ENCODE measurements around the gene EGLN1. TPM values are rescaled to one million over a fixed set of nuclear protein-coding genes. Genes with fewer than 3 reads are reported as not detected.
"Not testable (repeated sequence)": the region's sequence is repeated elsewhere in the genome, so short reads cannot be mapped to it uniquely, and the experiment has no call there.

The EGLN1 gene
- polyA plus RNA-seq (2012; ENCODE audit: insufficient read depth, insufficient read length, low read depth): 15.3 TPM

DNA sequence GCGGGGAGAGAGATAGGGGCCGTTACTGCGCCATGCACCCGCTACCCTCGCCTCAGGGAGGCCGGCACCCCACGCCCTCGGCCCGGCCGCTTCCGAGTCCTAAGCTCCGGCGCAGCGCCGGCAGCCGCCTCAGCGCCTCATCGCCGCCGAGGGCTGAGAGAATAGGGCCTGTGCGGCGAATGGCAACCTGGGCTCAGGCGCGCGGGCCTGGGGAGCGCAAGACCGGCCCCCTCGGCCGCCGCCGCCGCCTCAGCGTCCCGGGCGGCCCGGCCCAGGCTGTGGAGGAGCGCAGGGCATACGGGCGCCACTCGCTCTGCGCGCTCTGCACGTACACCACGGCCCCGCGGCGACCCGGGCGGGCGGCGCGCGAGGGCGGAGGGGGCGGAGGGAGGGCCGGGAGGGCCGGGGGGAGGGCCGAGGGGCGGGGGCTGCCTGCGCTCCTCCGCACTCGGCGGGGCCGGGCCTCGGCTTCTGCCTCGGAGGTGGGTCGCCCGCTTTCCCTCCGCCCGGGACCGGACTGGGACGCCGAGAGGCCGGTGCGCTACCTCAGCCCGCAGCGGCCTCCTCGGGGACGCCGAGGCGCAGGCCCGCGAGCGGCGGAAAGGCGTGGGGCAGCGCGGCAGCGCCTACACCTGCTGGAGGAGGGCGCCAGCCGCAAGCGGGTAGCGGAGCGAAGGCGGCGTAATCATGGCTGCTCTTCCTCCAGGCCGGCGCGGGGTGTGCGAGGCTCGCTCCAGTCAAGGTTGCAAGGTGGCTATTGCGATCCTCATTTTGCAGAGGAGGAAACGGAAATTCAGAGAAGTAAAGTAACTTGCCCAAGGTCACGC lies at the start of gene EGLN1:
EGLN1 (minus strand) TSS at position 317 of the 827 bp plus-strand sequence. CDS start 399 bp downstream, outside the sequence.
- H3K27me3 ChIP-seq: no peaks in the 10 kb centered on the region
- DNase-seq: peak; percentile 92
- no peaks in the 10 kb centered on the region for H3K36me3 ChIP-seq
- peak within 1 kb of the TSS; percentile 94 for H3K4me3 ChIP-seq (ENCODE audit: low read depth, low read length)
- TF ChIP-seq, protein P1, sequence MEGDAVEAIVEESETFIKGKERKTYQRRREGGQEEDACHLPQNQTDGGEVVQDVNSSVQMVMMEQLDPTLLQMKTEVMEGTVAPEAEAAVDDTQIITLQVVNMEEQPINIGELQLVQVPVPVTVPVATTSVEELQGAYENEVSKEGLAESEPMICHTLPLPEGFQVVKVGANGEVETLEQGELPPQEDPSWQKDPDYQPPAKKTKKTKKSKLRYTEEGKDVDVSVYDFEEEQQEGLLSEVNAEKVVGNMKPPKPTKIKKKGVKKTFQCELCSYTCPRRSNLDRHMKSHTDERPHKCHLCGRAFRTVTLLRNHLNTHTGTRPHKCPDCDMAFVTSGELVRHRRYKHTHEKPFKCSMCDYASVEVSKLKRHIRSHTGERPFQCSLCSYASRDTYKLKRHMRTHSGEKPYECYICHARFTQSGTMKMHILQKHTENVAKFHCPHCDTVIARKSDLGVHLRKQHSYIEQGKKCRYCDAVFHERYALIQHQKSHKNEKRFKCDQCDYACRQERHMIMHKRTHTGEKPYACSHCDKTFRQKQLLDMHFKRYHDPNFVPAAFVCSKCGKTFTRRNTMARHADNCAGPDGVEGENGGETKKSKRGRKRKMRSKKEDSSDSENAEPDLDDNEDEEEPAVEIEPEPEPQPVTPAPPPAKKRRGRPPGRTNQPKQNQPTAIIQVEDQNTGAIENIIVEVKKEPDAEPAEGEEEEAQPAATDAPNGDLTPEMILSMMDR (IDR thresholded peaks at IDR 0.05; ENCODE audit: low read depth, low read length): peak; percentile 44
- H3K4me1 ChIP-seq: peaks cover 2% of the 10 kb centered on the region; the same call in 1 of the 2 replicates
- H3K9me3 ChIP-seq: no peaks in the 10 kb centered on the region

DNA sequence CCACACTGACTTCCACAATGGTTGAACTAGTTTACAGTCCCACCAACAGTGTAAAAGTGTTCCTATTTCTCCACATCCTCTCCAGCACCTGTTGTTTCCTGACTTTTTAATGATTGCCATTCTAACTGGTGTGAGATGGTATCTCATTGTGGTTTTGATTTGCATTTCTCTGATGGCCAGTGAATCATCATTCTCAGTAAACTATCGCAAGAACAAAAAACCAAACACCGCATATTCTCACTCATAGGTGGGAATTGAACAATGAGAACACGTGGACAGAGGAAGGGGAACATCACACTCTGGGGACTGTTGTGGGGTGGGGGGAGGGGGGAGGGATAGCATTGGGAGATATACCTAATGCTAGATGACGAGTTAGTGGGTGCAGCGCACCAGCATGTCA lies 49.4 kb upstream of the EGLN1 start:
- not testable (repeated sequence) for H3K27me3 ChIP-seq; H3K4me3 ChIP-seq (ENCODE audit: low read depth, low read length); H3K36me3 ChIP-seq; DNase-seq; H3K9me3 ChIP-seq; H3K4me1 ChIP-seq

DNA sequence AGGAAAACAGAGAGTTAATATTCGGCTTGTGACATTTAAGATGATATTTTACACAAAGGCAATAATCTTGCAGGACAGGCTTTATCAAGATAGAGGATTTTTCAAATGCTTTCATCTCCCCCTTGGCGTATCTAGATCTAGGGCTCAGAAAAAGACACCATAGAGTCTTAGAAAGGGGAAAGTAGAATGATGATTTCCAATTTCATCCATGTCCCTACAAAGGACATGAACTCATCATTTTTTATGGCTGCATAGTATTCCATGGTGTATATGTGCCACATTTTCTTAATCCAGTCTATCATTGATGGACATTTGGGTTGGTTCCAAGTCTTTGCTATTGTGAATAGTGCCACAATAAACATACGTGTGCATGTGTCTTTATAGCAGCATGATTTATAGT lies 48.9 kb upstream of the EGLN1 start:
- H3K27me3 ChIP-seq; H3K4me1 ChIP-seq; H3K4me3 ChIP-seq (ENCODE audit: low read depth, low read length); H3K36me3 ChIP-seq; DNase-seq; H3K9me3 ChIP-seq: not testable (repeated sequence)

DNA sequence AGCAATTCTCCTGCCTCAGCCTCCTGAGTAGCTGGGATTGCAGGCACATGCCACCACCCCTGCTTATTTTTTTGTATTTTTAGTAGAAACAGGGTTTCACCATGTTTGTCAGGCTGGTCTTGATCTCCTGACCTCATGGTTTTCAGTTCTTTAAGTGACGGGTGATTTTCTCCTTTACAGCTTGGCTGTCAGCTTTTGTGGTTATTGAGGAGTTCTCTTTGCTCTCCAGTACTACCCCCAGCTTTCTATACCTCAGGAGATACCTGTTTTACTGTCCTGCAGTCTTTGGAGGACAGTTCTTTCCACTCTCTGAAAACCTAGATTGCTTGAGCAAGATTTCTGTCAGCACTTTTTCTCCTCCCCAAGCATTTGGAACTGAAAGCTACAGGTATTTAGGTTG lies 45.9 kb upstream of the EGLN1 start:
- no peaks in the 10 kb centered on the region; the same call in 1 of the 2 replicates for H3K27me3 ChIP-seq
- H3K4me1 ChIP-seq: no peaks in the 10 kb centered on the region
- TF ChIP-seq, protein P1 (IDR thresholded peaks at IDR 0.05; ENCODE audit: low read depth, low read length): no peak

DNA sequence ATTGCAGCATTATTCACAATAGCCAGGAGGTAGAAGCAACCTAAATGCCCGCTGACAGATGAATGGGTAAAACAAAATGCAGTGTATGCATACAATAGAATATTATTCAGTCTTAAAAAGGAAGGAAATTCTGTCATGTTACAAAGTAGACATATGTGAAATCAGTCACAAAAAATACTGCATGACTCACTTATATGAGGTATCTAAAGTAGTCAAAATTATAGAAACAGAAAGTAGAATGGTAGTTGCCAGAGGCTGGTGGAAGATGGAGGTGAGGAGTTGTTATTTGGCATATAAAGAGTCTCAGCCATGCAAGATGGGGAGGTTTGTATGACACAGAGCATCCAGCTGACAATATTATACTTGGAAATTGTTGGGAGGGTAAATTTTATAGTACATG lies 43.0 kb upstream of the EGLN1 start:
- Histone ChIP-seq H3K27me3 (peaks cover 3% of the 10 kb centered on the region; the same call in 1 of the 2 replicates), H3K36me3 (no peaks in the 10 kb centered on the region), H3K4me1 (no peaks in the 10 kb centered on the region), H3K9me3 (no peaks in the 10 kb centered on the region), H3K4me3 (ENCODE audit: low read depth, low read length) (no peak overlapping the region)
- DNase-seq: no peak
- TF ChIP-seq, protein P1 (IDR thresholded peaks at IDR 0.05; ENCODE audit: low read depth, low read length): no peak

More for the DNA sequence above, 45.9 kb upstream of the EGLN1 start:
- no peak for DNase-seq
- no peaks in the 10 kb centered on the region for H3K36me3 ChIP-seq
- H3K9me3 ChIP-seq: no peaks in the 10 kb centered on the region
- H3K4me3 ChIP-seq (ENCODE audit: low read depth, low read length): no peak overlapping the region

DNA sequence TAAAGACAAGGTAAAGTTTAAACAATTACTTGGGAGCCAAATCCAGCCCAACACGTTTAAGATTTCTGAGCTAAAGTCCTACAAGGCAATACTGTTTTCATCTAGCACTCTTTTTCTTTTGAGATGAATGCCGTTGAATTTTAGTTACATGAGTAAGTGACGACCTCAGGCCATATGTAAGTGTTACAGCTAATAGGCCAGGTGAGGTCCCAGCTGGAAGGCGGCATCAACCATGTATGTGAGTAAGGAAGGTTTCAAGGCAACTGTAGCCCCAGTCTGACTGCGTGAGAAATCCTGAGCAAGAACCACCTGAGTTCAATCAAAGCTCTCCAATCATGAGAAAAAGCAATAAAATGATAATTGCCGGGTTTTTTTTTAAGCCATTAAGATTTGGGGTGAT lies 41.5 kb upstream of the EGLN1 start:
- H3K4me1 ChIP-seq: no peaks in the 10 kb centered on the region
- DNase-seq: no peak
- no peaks in the 10 kb centered on the region for H3K9me3 ChIP-seq
- TF ChIP-seq, protein P1 (IDR thresholded peaks at IDR 0.05; ENCODE audit: low read depth, low read length): no peak
- no peak overlapping the region for H3K4me3 ChIP-seq (ENCODE audit: low read depth, low read length)
- H3K27me3 ChIP-seq: peaks cover 3% of the 10 kb centered on the region; the same call in 1 of the 2 replicates
- no peaks in the 10 kb centered on the region for H3K36me3 ChIP-seq

DNA sequence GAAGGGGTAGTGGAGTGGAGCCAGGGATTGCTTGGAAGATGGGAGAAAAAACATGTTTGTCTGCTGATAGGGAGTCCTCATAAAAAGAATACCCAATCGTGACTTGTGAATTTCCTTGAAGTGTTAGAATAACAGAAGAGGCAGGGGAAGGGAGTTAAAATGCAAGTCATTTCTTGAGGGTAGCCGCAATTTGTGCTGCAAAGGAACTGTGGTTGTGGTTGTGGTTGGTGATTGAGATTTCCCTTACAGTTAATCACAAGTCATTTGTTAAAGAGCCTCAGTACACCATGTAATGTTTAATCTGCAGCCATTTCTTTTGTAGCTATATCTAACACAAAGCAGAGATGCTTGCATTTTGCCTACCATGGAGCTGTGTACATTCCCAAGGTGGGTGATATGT lies 38.5 kb upstream of the EGLN1 start:
- no peak for DNase-seq
- Histone ChIP-seq H3K4me1 (no peaks in the 10 kb centered on the region), H3K36me3 (no peaks in the 10 kb centered on the region), H3K9me3 (no peaks in the 10 kb centered on the region), H3K4me3 (ENCODE audit: low read depth, low read length) (no peak overlapping the region), H3K27me3 (peaks cover 3% of the 10 kb centered on the region; the same call in 1 of the 2 replicates)
- TF ChIP-seq, protein P1 (IDR thresholded peaks at IDR 0.05; ENCODE audit: low read depth, low read length): no peak

DNA sequence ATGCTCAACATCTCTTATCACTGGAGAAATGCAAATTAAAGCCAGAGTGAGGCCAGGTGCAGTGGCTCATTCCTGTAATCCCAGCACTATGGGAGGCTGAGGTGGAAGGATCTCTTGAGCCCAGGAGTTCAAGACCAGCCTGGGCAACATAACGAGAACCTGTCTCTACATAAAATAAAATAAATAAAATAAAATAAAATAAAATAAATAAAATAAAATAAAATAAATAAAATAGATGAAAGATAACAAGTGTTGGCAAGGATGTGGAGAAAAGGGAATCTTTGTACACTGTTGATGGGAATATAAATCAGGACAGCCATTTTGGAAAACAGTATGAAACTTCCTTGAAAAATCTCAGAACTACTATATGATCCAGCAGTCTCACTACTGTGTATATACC lies 37.4 kb upstream of the EGLN1 start:
- not testable (repeated sequence) for H3K27me3 ChIP-seq; H3K4me3 ChIP-seq (ENCODE audit: low read depth, low read length); H3K4me1 ChIP-seq; H3K9me3 ChIP-seq; H3K36me3 ChIP-seq; DNase-seq

DNA sequence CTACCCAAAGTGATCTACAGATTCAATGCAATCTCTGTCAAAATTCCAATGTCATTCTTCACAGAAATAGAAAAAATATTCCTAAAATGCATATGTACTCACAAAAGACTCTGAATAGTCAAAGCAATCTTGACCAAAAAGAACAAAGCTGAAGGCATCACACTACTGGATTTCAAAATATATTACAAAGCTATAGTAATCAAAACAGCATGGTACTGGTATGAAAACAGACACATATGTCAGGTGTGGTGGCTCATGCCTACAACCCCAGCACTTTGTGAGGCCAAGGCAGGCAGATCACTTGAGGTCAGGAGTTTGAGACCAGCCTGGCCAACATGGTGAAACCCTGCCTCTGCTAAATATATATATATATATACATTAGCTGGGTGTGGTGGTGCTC lies 35.9 kb upstream of the EGLN1 start:
- not testable (repeated sequence) for DNase-seq; H3K4me3 ChIP-seq (ENCODE audit: low read depth, low read length); H3K36me3 ChIP-seq; H3K27me3 ChIP-seq; H3K4me1 ChIP-seq; H3K9me3 ChIP-seq

DNA sequence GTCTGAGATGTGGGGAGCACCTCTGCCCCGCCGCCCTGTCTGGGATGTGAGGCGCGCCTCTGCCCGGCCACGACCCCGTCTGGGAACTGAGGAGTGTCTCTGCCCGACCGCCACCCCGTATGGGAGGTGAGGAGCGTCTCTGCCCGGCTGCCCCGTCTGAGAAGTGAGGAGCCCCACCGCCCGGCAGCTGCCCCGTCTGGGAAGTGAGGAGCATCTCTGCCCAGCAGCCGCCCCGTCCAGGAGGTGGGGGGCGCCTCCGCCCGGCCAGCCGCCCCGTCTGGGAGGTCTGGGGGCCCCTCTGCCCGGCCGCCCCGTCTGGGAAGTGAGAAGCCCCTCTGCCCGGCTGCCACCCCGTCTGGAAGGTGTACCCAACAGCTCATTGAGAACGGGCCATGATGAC lies 32.0 kb upstream of the EGLN1 start:
- H3K4me3 ChIP-seq (ENCODE audit: low read depth, low read length); H3K9me3 ChIP-seq; H3K4me1 ChIP-seq; H3K27me3 ChIP-seq; DNase-seq; H3K36me3 ChIP-seq: not testable (repeated sequence)

Data from BE2C (cell line).